ENCODE measurements around the gene ROCK2. TPM values are rescaled to one million over a fixed set of nuclear protein-coding genes. Genes with fewer than 3 reads are reported as not detected.

Gene ROCK2
- polyA plus RNA-seq, 1 donor, result 46.2 TPM

GRCh38 chr2:11367170-11367730 is 22.8 kb upstream of the ROCK2 start:
- no peak for DNase-seq

DNA sequence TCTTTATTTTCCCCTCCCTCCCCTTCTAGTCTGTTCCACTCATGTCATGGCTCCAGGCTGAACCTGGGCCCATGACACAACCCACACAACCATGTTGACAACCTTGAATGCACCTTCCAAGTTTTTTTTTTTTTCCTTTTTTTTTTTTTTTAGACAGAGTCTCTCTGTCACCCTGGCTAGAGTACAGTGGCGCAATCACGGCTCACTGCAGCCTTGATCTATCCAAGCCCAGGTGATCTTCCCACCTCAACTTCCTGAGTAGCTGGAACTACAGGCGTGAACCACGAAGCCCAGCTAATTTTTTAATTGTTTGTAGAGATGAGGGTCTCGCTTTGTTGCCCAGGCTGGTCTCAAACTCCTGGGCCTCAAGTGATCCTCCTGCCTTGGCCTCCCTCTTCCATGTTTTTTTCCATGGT is 21.9 kb upstream of the ROCK2 start:
- no peak for DNase-seq

- DNase-seq, result no peak
These were observed 20.9 kb upstream of the ROCK2 start for GRCh38 chr2:11365096-11365879.

DNA sequence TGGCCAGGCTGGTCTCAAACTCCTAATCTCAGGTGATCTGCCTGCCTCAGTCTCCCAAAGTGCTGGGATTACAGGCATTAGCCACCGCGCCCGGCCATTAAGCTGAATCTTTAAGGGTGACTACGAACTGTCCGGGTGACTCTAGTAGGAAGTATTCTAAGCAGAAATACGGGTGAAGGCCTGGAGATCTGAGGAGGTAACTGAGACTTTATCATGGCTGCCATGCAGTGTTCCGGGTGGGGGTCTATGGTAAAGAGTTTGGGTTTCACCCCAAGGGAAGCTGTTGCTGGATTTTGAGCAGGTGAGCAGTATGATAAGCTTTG is 20.1 kb upstream of the ROCK2 start:
- no peak for DNase-seq

GRCh38 chr2:11363868-11364564 is 19.6 kb upstream of the ROCK2 start:
- no peak for DNase-seq

GRCh38 chr2:11359865-11360264 is 15.4 kb upstream of the ROCK2 start:
- no peak for DNase-seq

- DNase-seq, result no peak
These were observed 13.1 kb upstream of the ROCK2 start for GRCh38 chr2:11357428-11357972.

- DNase-seq, result no peak
These were observed 12.3 kb upstream of the ROCK2 start for GRCh38 chr2:11356764-11357163.

DNA sequence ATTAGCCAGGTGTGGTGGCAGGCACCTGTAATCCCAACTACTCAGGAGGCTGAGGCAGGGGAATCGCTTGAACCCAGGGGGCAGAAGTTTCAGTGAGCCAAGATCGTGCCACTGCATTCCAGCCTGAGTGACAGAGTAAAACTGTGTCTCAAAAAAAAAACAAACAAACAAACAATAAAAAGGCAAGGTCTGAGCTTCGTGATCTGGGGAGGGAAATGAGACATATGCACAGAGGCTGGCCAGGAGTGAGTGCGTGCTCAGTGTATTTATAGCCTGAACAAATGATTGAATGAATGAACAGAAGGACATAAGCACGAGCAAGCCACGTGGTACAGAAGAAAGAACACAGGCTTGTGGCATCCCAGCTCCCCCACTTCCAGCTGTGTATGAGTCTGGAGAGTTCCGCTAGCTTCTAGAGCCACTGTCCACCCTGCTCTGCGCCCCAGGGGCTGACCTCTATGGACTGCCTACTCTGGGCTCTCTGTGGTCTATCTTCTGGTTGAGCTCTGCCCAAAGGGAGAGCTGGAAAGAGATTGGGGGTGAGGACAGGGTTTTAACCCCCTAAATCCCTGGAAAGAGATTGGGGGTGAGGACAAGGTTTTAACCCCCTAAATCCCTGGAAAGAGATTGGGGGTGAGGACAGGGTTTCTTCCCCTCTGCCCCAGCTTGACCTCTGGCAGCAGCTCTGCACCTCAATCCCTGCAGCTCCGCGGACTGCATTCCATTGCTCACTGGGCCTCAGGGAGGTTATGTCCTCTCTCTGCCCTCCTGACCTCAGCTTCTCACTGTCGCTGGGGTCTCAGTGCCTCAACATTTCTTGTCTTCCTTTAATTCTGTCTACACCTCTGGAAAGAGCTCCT is 11.0 kb upstream of the ROCK2 start:
- DNase-seq, result no peak

DNA sequence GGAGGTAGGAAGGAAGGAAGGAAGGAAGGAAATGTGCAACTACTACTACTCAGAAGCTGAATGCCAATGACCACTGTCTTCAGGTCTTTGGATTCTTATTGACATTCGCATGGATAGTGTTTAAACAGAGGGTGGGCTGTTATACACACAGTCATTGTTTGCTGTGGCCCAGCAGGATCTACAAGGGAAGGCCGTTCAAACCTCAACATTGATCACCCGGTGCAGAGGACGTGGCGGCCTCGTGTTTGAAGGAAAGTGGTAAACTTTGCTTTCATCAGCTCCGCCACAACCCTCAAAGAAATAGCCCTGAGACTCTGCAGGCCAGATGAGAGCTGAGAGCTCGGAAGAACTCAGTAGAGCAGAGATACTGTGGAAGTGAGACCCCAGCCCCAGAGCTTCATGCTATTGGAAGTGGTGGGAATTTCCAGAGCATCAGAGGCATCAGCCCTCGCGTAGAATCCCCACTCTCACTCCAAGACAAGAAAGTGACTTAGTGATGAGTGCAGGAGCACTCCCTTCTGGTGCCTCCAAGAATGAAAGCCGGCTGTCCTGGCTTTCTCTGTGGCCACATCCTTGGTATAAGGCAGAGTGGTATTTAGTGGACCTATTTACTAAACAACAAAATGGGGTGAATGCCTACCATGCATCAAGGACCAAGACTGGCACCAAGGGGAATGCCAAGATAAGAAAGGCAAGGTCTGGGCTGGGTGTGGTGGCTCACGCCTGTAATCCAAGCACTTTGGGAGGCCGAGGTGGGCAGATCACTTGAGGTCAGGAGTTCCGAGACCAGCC is 10.1 kb upstream of the ROCK2 start:
- no peak for DNase-seq

DNA sequence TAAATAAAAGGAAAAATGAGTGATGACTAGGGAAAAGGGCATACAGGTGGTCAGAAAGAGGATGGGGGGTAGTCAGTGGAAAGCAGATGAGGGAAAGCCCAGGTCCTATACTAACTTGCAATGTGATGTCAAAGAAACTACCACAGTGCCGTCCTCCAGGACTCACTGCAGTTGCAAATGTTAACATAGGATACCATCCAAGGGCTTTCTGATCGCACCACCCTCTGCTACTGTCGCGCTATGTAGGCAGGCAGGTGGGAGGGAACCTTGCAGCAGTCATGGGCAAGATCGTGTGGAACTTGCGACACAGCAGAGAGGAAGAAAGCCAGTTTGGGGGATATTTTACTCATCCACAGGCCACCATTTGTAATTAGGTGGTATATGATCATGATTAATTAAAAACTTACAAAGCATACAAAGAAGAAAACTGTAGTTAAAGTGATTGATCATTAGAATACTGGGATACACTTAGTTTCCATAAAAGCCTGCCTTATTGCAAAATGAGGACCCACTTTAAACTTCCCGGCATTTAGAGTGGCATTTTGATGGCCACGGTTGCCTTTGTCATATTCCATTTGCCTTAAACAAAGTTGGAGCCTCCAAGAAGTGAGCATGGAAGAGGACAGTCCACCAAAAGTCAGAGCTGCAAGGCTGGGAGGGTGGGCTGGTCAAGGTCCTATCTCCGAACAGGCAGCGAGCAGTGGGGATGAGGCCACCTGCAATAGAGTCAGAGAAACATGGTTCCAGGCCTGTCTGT is 8.5 kb upstream of the ROCK2 start:
- no peak for DNase-seq

- peak; percentile 31 for DNase-seq
These were observed 3.8 kb upstream of the ROCK2 start for GRCh38 chr2:11348209-11348749.

DNA sequence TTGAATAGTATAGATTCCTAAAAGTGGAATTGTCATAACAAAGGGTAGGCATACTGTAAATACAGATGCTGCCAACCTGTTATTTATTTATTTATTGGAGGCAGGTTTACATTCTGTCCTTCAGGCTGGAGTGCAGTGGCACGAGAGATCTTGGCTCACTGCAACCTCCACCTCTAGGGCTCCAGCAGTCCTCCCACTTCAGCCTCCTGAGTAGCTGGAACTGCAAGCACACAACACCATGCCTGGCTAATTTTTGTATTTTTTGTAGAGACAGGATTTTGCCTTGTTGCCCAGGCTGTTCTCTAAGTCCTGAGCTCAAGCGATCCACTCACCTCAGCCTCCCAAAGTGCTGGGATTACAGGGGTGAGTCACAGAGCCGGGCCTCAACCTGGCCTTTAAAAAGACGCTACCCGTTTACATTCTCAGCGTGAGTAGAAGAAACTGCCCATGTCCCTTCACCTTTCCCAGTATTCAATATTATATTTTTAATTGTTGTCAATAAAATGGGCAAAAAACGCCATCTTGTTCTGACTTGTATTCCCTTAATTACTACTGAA is 3.0 kb upstream of the ROCK2 start:
- no peak for DNase-seq

DNA sequence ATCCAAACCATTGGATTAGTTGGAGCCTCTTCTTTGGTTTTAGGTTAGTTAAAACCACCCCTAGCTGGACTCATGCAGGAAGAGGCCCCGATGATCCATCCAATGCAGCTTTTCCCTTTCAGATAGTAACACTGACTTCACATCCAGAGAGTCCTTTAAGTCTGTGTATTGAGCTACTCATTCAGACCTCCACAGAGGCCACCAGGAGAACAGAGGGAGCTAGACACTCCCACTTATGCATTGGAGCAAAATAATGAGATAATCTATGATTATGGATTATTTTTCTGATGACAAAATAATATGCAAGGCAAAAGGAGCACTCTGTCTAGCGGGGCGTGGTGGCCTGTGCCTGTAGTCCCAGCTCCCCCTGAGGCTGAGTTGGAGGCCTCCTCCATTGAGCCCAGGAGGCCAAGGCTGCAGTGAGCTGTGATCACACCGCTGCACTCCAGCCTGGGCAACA is 1.6 kb upstream of the ROCK2 start:
- no peak for DNase-seq

- peak; percentile 60 for DNase-seq
These were observed 681 bp upstream of the ROCK2 start for GRCh38 chr2:11344956-11345677.

- DNase-seq, result peak; percentile 46
These were observed 640 bp downstream of the ROCK2 start for GRCh38 chr2:11343650-11344341.

GRCh38 chr2:11343368-11343649 is 1.1 kb downstream of the ROCK2 start:
- DNase-seq, result no peak

- peak; percentile 26 for DNase-seq
These were observed 1.7 kb downstream of the ROCK2 start for GRCh38 chr2:11342551-11343367.
